Vagina (tissue), 2 donors: Measurements from ENCODE around the gene SYT2.

Experiments
- CTCF ChIP-seq, 3 experiments: fragments of 450-650 bp in 2 of 3; fragments of 200-600 bp in 1 of 3; sonication (generic) in 1 of 3; IDR thresholded peaks; one replicate each; pipeline ENCODE4 v1.5.1; 2017 to 2019; ENCODE audit warnings: antibody characterized with exemption in 3 of 3, mild to moderate bottlenecking in 2 of 3, moderate library complexity in 2 of 3
- POLR2A ChIP-seq, 2 donors: fragments of 450-650 bp; IDR thresholded peaks; one replicate each; pipeline ENCODE4 v1.6.1; 2017; ENCODE audit warnings: antibody characterized with exemption in 2 of 2, mild to moderate bottlenecking in 2 of 2, moderate library complexity in 2 of 2
- POLR2AphosphoS5 ChIP-seq, 2 donors: sonication (generic); formaldehyde crosslinking; IDR thresholded peaks; one replicate each; pipeline ENCODE4 v1.9.0; 2017; ENCODE audit warnings: antibody characterized with exemption in 2 of 2, mild to moderate bottlenecking in 2 of 2, low read depth in 1 of 2; ENCODE audit not compliant: insufficient read depth in 1 of 2

- no peak for TF ChIP-seq CTCF (IDR thresholded peaks at IDR 0.05)
- TF ChIP-seq POLR2AphosphoS5 (IDR thresholded peaks at IDR 0.05; ENCODE audit: insufficient read depth in 1 of 2, low read depth in 1 of 2): no peak
- no peak for TF ChIP-seq POLR2A (IDR thresholded peaks at IDR 0.05)
Observed at GRCh38 chr1:202631076-202631923, 79.0 kb downstream of the SYT2 start.
